Left renal pelvis (tissue), 4 donors: Measurements from ENCODE around the gene TNFSF8. TPM values are rescaled to one million over a fixed set of nuclear protein-coding genes. Genes with fewer than 3 reads are reported as not detected.

ENCODE experiments used
- DNase-seq, 4 donors: peaks; one replicate each; pipeline ENCODE4 v3.0.0-alpha.2; 2013; ENCODE audit warnings: low read depth in 4 of 4, low spot score in 3 of 4
- polyA plus RNA-seq, 4 donors: library from polyadenylated mRNA; unstranded; fragments of 120-200 nt; gene quantifications; one replicate each; pipeline ENCODE4 v1.2.1, GENCODE V29; 2013; ENCODE audit not compliant: insufficient read length in 4 of 4

TNFSF8 gene
- polyA plus RNA-seq, 4 donors: 0.41 to 1.1 (median 0.69) TPM

DNA sequence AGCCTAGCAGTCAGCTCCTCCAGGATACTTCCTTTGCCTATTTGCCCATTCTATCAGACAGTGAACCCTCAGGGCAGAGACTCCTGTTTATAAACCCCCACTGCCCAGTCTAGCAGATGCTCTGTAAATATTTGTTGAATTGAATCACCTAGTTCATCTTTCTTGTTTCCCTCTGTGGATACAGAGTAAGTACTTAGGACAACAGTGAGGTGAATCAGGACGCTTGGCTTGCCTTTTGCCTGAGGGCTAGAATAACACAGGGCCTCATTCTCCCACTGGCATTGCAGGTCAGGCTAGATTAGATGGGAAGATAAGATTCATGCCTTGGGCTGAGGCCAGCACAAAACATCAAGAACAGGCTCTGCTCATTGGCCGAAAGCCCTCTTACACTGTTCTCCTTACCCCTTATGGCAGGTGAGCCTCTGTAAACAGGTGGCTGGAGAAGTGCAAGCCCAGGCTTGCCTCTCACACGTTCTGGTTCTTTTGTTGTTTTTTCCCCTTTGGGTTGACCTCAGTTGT, 22.2 kb downstream of the TNFSF8 start:
- DNase-seq: no peak

DNA sequence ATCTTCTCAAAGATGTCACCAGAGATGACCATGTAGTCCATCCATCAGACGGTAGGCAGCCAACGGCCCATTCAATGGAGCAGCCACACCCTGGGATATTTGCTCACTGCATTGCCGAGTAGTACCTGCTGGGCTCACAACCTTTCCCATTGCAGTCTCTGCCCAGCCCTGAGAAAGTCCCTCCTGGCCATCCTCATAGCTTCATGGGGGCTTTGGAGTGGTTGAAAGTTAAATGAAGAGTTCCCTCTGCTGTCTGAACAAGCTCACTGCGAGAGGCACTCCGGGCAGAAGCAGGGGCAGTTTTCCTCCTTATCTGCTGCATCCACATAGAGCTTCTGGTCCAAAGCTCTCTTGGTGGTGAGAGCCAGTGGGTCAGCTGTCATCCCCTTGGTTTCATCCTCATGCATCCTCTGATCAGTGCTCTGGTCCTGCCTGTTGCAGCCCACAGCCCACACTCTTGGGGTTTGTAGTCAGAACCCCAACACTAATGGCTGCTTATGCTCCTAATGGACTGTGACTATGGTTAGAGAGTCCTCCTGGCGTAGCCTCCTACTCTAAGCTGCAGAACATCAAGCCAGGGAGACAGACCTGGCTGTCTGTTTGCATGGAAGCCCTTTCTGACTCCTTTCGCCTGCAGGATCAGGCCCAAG, 23.3 kb downstream of the TNFSF8 start:
- no peak for DNase-seq

DNA sequence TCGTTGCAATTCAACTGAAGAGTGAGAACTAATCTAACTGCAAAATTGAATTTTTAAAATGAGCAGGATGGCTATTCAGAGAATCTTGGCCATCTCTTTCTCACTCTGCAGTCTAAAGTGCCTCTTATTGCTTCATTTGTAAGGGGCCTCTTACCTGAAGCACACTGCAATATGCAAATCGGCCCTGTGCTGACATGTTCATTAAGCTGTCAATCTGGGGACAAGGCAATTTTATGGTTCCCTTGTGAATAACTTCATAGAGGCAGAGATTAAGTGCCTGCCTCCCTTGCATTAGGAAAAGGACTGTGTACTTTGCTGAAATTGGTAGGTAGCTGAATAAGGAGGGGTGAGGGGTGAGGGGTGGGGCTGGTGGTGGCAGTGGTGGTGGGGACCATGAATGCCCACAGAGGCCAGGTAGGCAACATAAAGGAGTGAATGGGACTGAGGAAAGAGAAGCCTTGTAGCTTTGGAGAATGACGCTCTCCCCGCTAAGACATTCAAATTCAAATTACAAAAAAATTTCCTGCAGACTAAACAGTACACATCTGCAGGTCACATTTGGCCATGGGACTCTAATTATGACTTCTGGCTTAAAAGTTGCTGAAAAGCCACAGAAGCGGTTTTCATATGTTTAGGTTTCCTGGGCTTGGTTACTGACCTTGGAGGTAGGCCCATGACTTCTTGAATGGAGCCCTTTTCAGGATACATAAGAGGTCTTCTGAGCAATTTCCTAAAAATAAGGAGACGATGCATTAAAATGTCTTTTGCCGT, 25.0 kb downstream of the TNFSF8 start:
- no peak for DNase-seq

GRCh38 chr9:114902786-114903524, 27.4 kb downstream of the TNFSF8 start:
- DNase-seq: no peak

- no peak for DNase-seq
Measured at GRCh38 chr9:114900942-114901802, 29.2 kb downstream of the TNFSF8 start.

- DNase-seq: no peak
Measured at GRCh38 chr9:114899995-114900394, 30.4 kb downstream of the TNFSF8 start.

DNA sequence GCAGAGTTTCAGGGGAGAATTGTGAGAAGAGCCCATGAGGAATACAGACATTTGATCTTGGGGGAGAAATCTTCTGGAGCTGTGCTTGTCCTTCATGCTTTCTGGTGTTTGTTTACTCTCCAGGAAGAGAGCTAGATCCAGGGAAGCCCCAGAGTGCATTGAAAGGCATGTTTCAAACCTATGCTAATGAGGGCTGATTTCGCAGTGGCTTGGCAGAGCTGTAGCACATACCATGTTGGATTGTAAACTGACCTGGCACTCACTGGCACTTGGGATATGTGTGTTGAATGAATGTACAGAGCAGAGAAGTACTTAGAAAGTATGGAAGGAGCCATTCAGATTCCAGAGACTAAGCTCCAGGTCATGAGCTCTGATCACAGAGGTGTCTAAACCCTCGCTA, 30.9 kb downstream of the TNFSF8 start:
- DNase-seq: no peak

- DNase-seq: no peak
Measured at GRCh38 chr9:114898741-114899140, 31.6 kb downstream of the TNFSF8 start.

GRCh38 chr9:114897196-114897595, 33.2 kb downstream of the TNFSF8 start:
- no peak for DNase-seq

DNA sequence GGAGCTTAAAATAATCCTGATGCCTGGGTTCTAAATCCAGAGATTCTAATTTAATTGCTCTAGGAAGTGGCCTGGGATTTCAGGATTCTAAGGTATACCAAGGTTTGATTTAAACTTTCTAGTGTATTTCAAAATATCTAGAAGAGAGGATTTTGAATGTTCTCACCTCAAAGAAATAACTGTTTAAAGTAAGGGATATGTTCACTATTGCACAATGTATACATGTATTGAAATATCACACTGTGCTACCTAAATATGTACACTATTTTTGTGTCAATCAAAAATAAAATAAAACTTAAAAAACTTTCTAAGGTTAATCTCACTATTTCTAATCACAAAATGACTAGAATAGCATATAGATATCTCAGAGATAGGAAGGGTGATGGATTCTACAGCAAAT, 34.0 kb downstream of the TNFSF8 start:
- DNase-seq: no peak

DNA sequence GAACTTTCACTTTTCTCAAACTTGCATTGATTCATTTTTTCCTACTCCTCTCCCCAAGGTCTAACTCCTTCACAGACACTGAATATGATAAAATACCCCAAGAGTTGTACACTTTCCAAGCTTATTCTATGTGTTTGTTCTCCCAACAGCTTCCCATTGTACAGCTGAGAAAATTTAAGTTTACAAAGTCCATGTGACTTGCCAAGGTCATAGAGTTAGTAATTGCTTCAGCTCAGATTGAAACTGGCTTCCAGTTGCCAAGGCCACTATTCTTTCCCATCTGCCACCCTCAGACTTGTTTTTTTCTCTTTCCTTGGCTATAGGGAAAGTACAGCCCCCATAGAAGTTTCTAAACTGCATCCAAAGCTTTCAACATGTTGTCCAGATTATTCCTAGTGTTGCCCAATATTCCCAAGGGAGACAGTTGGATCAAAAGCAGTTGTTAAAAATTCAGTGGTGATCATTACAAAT, 34.8 kb downstream of the TNFSF8 start:
- DNase-seq: no peak

DNA sequence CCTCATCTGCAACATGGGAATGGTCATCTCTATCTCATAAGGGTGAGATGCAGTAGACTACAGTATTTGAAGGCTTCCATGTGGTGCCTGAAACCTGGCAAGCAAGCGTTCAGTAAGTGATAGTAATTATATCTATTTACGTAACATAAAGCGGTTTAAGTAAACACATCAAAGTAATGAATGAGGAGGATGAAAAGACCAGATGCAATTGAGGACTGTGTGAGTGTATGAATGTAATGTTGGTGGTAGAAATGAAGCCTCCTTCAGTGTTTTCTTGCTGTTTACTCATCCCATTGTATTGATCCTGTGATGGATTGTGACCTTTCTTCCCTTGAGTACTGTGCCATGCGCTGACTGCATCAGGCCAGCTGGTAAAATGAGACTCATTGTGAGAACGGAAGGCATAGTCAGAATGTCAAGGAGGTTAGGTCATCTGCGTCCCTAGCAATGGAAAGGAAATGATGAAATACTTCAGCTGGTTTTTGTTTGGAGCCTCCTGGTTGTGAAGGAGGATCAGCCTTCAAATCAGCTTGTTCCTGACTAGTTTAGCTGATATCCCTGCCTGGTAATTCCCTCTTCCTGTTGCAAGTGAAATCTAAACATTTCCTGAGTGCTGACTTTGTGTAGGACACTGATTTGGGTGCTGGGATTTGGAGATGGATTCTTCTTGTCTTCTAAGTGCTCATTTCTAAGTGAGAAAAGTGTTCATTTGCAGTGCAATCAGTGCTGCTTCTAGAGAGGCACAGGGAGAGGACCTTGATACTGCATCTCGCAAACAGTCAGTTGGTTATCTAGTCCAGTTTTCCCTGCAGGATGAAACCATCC, 35.6 kb downstream of the TNFSF8 start:
- DNase-seq: no peak

- no peak for DNase-seq
Measured at GRCh38 chr9:114894206-114894605, 36.2 kb downstream of the TNFSF8 start.

- DNase-seq: no peak
Measured at GRCh38 chr9:114893221-114894010, 37.0 kb downstream of the TNFSF8 start.

DNA sequence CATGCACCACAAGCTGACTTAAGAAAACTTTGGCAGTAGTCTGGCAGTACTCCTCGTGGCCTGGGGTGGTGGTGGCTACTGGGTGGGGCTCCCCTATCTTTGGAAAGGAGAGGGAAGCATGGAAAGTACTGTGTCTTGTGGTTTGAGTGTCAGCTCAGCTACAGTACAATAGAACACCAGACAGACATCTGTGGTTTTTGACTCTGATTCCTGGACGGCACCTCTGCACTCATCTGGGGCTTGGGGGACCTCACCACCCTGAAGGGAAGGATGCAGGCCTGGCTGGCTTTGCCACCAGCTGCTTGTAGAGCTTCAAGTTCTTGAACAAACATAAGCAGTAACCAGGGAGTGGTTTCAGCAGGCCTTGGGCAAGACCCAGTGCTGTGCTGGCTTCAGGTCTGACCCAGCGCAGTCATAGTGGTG, 40.6 kb downstream of the TNFSF8 start:
- DNase-seq: no peak

DNA sequence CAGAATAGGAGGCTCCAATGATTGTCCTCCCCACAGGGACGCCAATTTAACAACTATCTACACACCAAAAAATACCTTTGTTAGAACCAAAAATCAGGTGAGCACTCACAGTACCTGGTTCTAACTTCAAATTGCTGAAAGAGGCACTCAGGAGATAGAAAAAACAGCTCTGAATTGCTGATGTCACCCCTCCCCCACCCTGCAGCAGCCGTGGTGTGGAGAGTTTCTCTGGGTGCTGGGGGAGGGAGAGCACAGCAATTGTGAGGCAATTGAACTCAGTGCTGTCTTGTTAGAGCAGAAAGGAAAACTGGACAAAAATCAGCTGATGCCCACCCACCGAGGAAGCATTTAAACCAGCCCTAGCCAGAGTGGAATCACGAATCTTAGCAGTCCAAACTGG, 41.8 kb downstream of the TNFSF8 start:
- DNase-seq: no peak

- no peak for DNase-seq
Measured at GRCh38 chr9:114887963-114888362, 42.4 kb downstream of the TNFSF8 start.

DNA sequence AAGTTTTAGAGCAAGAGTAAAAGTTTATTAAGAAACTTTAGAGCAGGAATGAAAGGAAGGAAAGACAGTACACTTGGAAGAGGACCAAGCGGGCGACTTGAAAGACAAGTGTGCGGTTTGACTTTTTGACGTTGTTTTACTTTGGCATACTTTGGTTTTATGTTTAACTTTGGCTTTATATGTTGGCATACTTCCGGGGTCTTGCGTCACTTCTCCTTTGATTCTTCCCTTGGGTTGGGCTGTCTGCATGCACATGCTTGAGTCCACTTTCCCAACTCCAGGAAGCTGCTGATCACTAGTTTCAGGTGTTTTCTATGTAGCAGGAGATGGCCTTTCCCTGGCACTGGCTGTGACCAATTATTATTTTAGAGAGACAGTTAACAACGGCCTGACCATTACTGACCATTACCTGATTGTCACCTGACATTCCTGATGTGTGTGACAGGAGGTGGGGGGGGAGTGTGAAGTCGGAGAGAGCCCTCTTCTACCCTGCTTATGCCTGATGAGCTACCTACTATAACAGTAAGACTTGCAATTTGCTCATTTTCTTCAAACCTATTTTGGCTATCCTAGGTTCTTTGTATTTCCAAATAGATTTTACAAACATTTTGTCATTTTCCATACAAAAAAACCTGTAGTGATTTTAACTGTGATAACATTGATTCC, 45.5 kb downstream of the TNFSF8 start:
- DNase-seq: no peak
